ENCODE results near the gene GRPEL2. TPM values are rescaled to one million over a fixed set of nuclear protein-coding genes. Genes with fewer than 3 reads are reported as not detected.
"Not testable (repeated sequence)": the region's sequence is repeated elsewhere in the genome, so short reads cannot be mapped to it uniquely, and the experiment has no call there.

The GRPEL2 gene
- polyA plus RNA-seq, 1 donor: 18.2 TPM

GRCh38 chr5:149394996-149395395 lies 49.7 kb downstream of the GRPEL2 start:
- not testable (repeated sequence) for H3K4me3 ChIP-seq (ENCODE audit: low read length); H3K36me3 ChIP-seq (ENCODE audit: control insufficient read depth, insufficient read depth, low read length); H3K27ac ChIP-seq (ENCODE audit: low read length); DNase-seq; H3K9me3 ChIP-seq (ENCODE audit: control insufficient read depth, low read depth, low read length); H3K4me1 ChIP-seq (ENCODE audit: control insufficient read depth, insufficient read depth, low read length); H3K27me3 ChIP-seq (ENCODE audit: control insufficient read depth, insufficient read depth, low read length)

DNA sequence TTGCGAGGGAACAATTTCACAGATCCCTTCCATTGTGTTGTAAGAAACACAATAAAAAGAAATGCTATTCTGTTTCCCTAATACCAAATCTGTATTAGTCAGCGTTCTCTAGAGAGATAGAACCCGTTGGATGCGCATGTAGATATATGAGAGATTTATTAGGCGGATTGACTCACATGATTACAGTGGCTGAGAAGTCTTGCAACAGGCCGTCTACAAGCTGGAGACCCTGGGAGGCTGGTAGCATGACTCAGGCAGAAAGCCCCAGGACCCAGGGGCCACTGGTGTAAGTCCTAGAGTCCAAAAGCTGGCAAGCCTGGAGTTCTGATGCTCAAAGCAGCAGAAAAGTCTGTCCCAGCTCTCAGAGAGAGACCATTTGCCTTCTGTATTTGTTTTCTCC lies 52.2 kb downstream of the GRPEL2 start:
- H3K36me3 ChIP-seq (ENCODE audit: control insufficient read depth, insufficient read depth, low read length): no peaks in the 10 kb centered on the region
- DNase-seq: no peak
- 100% methylated on average over 1 of the region's 6 CpGs for WGBS (ENCODE audit: insufficient coverage, low lambda C conversion rate)
- H3K27ac ChIP-seq (ENCODE audit: low read length): no peak overlapping the region
- H3K9me3 ChIP-seq (ENCODE audit: control insufficient read depth, low read depth, low read length): no peaks in the 10 kb centered on the region
- no peaks in the 10 kb centered on the region for H3K4me1 ChIP-seq (ENCODE audit: control insufficient read depth, insufficient read depth, low read length)
- H3K27me3 ChIP-seq (ENCODE audit: control insufficient read depth, insufficient read depth, low read length): no peaks in the 10 kb centered on the region
- no peak overlapping the region for H3K4me3 ChIP-seq (ENCODE audit: low read length)

GRCh38 chr5:149398747-149399266 lies 53.5 kb downstream of the GRPEL2 start:
- not testable (repeated sequence) for H3K4me3 ChIP-seq (ENCODE audit: low read length); H3K27me3 ChIP-seq (ENCODE audit: control insufficient read depth, insufficient read depth, low read length); DNase-seq; H3K9me3 ChIP-seq (ENCODE audit: control insufficient read depth, low read depth, low read length); H3K36me3 ChIP-seq (ENCODE audit: control insufficient read depth, insufficient read depth, low read length); H3K4me1 ChIP-seq (ENCODE audit: control insufficient read depth, insufficient read depth, low read length); H3K27ac ChIP-seq (ENCODE audit: low read length)
- WGBS (ENCODE audit: insufficient coverage, low lambda C conversion rate): no CpG with 5 or more reads among the region's 7 CpGs

- Histone ChIP-seq H3K27me3 (ENCODE audit: control insufficient read depth, insufficient read depth, low read length) (no peaks in the 10 kb centered on the region), H3K36me3 (ENCODE audit: control insufficient read depth, insufficient read depth, low read length) (no peaks in the 10 kb centered on the region), H3K27ac (ENCODE audit: low read length) (no peak overlapping the region), H3K4me1 (ENCODE audit: control insufficient read depth, insufficient read depth, low read length) (peaks cover 4% of the 10 kb centered on the region), H3K4me3 (ENCODE audit: low read length) (no peak overlapping the region), H3K9me3 (ENCODE audit: control insufficient read depth, low read depth, low read length) (no peaks in the 10 kb centered on the region)
- no peak for DNase-seq
Measured at GRCh38 chr5:149399775-149400174, 54.5 kb downstream of the GRPEL2 start.

DNA sequence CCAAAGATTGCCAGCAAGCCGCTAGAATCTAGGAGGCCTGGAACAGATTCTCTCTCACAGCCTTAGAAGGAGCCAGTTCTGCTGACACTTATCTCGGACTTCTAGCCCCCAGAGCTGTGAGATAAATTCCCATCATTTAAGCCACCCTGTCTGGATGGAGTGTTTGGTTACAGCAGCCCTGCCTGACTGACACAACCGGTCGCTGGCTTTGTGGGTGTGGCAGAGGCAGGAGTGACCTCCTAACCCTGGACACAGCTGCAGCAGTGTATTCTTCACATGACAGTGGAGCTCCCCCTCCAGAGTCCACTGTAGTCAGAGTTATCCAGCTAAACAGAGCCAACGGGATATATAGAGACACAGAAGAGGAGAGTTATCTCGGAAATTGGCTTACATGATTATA lies 55.0 kb downstream of the GRPEL2 start:
- DNase-seq: no peak
- no CpG with 5 or more reads among the region's 6 CpGs for WGBS (ENCODE audit: insufficient coverage, low lambda C conversion rate)

GRCh38 chr5:149401051-149401450 lies 55.8 kb downstream of the GRPEL2 start:
- H3K27ac ChIP-seq (ENCODE audit: low read length): no peak overlapping the region

More for the DNA sequence above, 55.0 kb downstream of the GRPEL2 start:
- H3K4me3 ChIP-seq (ENCODE audit: low read length): no peak overlapping the region
- no peaks in the 10 kb centered on the region for H3K9me3 ChIP-seq (ENCODE audit: control insufficient read depth, low read depth, low read length)
- H3K27ac ChIP-seq (ENCODE audit: low read length): no peak overlapping the region
- no peaks in the 10 kb centered on the region for H3K27me3 ChIP-seq (ENCODE audit: control insufficient read depth, insufficient read depth, low read length)
- H3K36me3 ChIP-seq (ENCODE audit: control insufficient read depth, insufficient read depth, low read length): no peaks in the 10 kb centered on the region
- H3K4me1 ChIP-seq (ENCODE audit: control insufficient read depth, insufficient read depth, low read length): peaks cover 9% of the 10 kb centered on the region

GRCh38 chr5:149402291-149402690 lies 57.0 kb downstream of the GRPEL2 start:
- WGBS (ENCODE audit: insufficient coverage, low lambda C conversion rate): 67% methylated on average over 1 of the region's 3 CpGs
- no peak for DNase-seq
- Histone ChIP-seq H3K27ac (ENCODE audit: low read length) (no peak overlapping the region), H3K4me1 (ENCODE audit: control insufficient read depth, insufficient read depth, low read length) (peaks cover 14% of the 10 kb centered on the region), H3K9me3 (ENCODE audit: control insufficient read depth, low read depth, low read length) (no peaks in the 10 kb centered on the region), H3K4me3 (ENCODE audit: low read length) (no peak overlapping the region), H3K27me3 (ENCODE audit: control insufficient read depth, insufficient read depth, low read length) (no peaks in the 10 kb centered on the region), H3K36me3 (ENCODE audit: control insufficient read depth, insufficient read depth, low read length) (no peaks in the 10 kb centered on the region)

More at GRCh38 chr5:149401051-149401450, 55.8 kb downstream of the GRPEL2 start:
- Histone ChIP-seq H3K27me3 (ENCODE audit: control insufficient read depth, insufficient read depth, low read length) (no peaks in the 10 kb centered on the region), H3K4me3 (ENCODE audit: low read length) (no peak overlapping the region), H3K36me3 (ENCODE audit: control insufficient read depth, insufficient read depth, low read length) (no peaks in the 10 kb centered on the region), H3K9me3 (ENCODE audit: control insufficient read depth, low read depth, low read length) (no peaks in the 10 kb centered on the region), H3K4me1 (ENCODE audit: control insufficient read depth, insufficient read depth, low read length) (peaks cover 14% of the 10 kb centered on the region)
- no CpG with 5 or more reads among the region's 2 CpGs for WGBS (ENCODE audit: insufficient coverage, low lambda C conversion rate)
- no peak for DNase-seq

Other genes starting within 250 kb of the GRPEL2 start
- 7.2 TPM for gene ABLIM3, start 204.0 kb upstream of the GRPEL2 start, polyA plus RNA-seq
- gene AFAP1L1, start 73.6 kb upstream of the GRPEL2 start, polyA plus RNA-seq: 9.6 TPM
- gene PCYOX1L, start 12.5 kb downstream of the GRPEL2 start, polyA plus RNA-seq: 48.7 TPM
- 4.0 TPM for gene IL17B, start 33.8 kb downstream of the GRPEL2 start, polyA plus RNA-seq
- gene CSNK1A1, start 205.9 kb downstream of the GRPEL2 start, polyA plus RNA-seq: 129 TPM
- 4.5 TPM for gene ARHGEF37, start 236.0 kb downstream of the GRPEL2 start, polyA plus RNA-seq

Measured in large intestine (tissue), 3 donors.